22Rv1 (cell line): ENCODE measurements around the gene PEX14.

ENCODE experiments used
- CTCF ChIP-seq: fragments of 450-650 bp; IDR thresholded peaks from 2 replicates; pipeline ENCODE4 v1.5.1; 2017; ENCODE audit warnings: mild to moderate bottlenecking
- ZFX ChIP-seq: fragments of 450-650 bp; IDR thresholded peaks from 2 replicates; pipeline ENCODE4 v1.6.1; 2017; ENCODE audit warnings: antibody characterized with exemption, borderline replicate concordance

GRCh38 chr1:10556430-10557005, 81.8 kb downstream of the PEX14 start:
- TF ChIP-seq CTCF = no peak
- no peak for TF ChIP-seq ZFX
